ENCODE results near the gene RNF11.

The RNF11 gene

GRCh38 chr1:51192213-51192843 lies 43.7 kb upstream of the RNF11 start:
- no peak overlapping the region for H3K27ac ChIP-seq (replicated peaks)
- H3K27me3 ChIP-seq (ENCODE audit: insufficient read depth, poor library complexity, severe bottlenecking) = no peaks in the 10 kb centered on the region
- peak; percentile 43 to 64 for DNase-seq (ENCODE audit: low read depth in 1 of 2, low spot score in 1 of 2)
- no peak overlapping the region for H3K4me3 ChIP-seq (replicated peaks; ENCODE audit: insufficient read depth, low read length)
- TF ChIP-seq GABPA (IDR thresholded peaks at IDR 0.05; ENCODE audit: low read depth) (no peak), CTCF (IDR thresholded peaks at IDR 0.05; ENCODE audit: insufficient read depth, low read length) (peak; percentile 68)

DNA sequence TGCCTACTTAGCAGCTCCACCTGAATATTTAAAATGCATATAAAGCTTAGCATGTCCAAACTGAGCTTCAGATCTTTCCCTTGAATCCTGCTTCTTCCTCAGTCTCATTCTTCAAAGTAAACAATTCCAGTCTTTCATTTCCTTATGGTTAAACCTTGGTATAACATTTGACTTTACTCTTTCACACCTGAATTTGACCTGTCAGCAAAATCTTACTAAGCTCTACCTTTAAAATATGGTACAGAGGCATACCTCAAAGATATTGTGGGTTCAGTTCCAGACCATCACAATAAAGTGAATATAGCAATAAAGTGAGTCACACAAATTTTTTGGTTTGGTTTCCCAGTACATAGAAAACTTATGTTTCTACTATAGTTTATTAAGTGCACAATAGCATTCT lies 42.5 kb upstream of the RNF11 start:
- DNase-seq (ENCODE audit: low read depth in 1 of 2, low spot score in 1 of 2) = no peak
- Histone ChIP-seq H3K4me3 (replicated peaks; ENCODE audit: insufficient read depth, low read length) (no peak overlapping the region), H3K27me3 (ENCODE audit: insufficient read depth, poor library complexity, severe bottlenecking) (no peaks in the 10 kb centered on the region), H3K27ac (replicated peaks) (no peak overlapping the region)
- TF ChIP-seq CTCF (IDR thresholded peaks at IDR 0.05; ENCODE audit: insufficient read depth, low read length) (no peak), GABPA (IDR thresholded peaks at IDR 0.05; ENCODE audit: low read depth) (no peak), SPI1 (IDR thresholded peaks at IDR 0.05; ENCODE audit: borderline replicate concordance, low read depth) (no peak), POLR2AphosphoS5 (IDR thresholded peaks at IDR 0.05; ENCODE audit: low read depth) (no peak)
- TF ChIP-seq, protein P1, sequence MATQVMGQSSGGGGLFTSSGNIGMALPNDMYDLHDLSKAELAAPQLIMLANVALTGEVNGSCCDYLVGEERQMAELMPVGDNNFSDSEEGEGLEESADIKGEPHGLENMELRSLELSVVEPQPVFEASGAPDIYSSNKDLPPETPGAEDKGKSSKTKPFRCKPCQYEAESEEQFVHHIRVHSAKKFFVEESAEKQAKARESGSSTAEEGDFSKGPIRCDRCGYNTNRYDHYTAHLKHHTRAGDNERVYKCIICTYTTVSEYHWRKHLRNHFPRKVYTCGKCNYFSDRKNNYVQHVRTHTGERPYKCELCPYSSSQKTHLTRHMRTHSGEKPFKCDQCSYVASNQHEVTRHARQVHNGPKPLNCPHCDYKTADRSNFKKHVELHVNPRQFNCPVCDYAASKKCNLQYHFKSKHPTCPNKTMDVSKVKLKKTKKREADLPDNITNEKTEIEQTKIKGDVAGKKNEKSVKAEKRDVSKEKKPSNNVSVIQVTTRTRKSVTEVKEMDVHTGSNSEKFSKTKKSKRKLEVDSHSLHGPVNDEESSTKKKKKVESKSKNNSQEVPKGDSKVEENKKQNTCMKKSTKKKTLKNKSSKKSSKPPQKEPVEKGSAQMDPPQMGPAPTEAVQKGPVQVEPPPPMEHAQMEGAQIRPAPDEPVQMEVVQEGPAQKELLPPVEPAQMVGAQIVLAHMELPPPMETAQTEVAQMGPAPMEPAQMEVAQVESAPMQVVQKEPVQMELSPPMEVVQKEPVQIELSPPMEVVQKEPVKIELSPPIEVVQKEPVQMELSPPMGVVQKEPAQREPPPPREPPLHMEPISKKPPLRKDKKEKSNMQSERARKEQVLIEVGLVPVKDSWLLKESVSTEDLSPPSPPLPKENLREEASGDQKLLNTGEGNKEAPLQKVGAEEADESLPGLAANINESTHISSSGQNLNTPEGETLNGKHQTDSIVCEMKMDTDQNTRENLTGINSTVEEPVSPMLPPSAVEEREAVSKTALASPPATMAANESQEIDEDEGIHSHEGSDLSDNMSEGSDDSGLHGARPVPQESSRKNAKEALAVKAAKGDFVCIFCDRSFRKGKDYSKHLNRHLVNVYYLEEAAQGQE (IDR thresholded peaks at IDR 0.05; ENCODE audit: insufficient replicate concordance, low read depth) = no peak

GRCh38 chr1:51203121-51203873 lies 32.8 kb upstream of the RNF11 start:
- no peak for DNase-seq (ENCODE audit: low read depth in 1 of 2, low spot score in 1 of 2)
- Histone ChIP-seq H3K27ac (replicated peaks) (no peak overlapping the region), H3K4me3 (replicated peaks; ENCODE audit: insufficient read depth, low read length) (no peak overlapping the region), H3K27me3 (ENCODE audit: insufficient read depth, poor library complexity, severe bottlenecking) (no peaks in the 10 kb centered on the region)
- TF ChIP-seq SPI1 (IDR thresholded peaks at IDR 0.05; ENCODE audit: borderline replicate concordance, low read depth) (no peak), CTCF (IDR thresholded peaks at IDR 0.05; ENCODE audit: insufficient read depth, low read length) (no peak), POLR2AphosphoS5 (IDR thresholded peaks at IDR 0.05; ENCODE audit: low read depth) (no peak), GABPA (IDR thresholded peaks at IDR 0.05; ENCODE audit: low read depth) (no peak)
- TF ChIP-seq, protein P1 (IDR thresholded peaks at IDR 0.05; ENCODE audit: insufficient replicate concordance, low read depth) = no peak

All from HL-60 (cell line).